NCI-H82 treated with DMSO at 0.1 percent for 48 hours (cell line): ENCODE measurements around the gene TDRD1.
A peak's percentile ranks its signal among the peaks of the same experiment; 100 is the strongest.
"Not testable (repeated sequence)": the region's sequence is repeated elsewhere in the genome, so short reads cannot be mapped to it uniquely, and the experiment has no call there.

Experiments used
- DNase-seq: peaks from one replicate; lab custom pipeline; 2025; ENCODE audit not compliant: unreplicated experiment; lab: John Stamatoyannopoulos, UW

Gene TDRD1

GRCh38 chr10:114179148-114179547 lies at the start of gene TDRD1:
TSS of gene TDRD1 (plus strand) at chr10:114179353. CDS start at chr10:114187832, 8,479 bp downstream.
- no peak for DNase-seq

GRCh38 chr10:114131094-114131493 lies 48.1 kb upstream of the TDRD1 start:
- no peak for DNase-seq

- no peak for DNase-seq
These were observed 43.7 kb upstream of the TDRD1 start for GRCh38 chr10:114135476-114135875.

GRCh38 chr10:114138581-114138980 lies 40.6 kb upstream of the TDRD1 start:
- no peak for DNase-seq

GRCh38 chr10:114140036-114140435 lies 39.1 kb upstream of the TDRD1 start:
- DNase-seq = no peak

GRCh38 chr10:114140827-114141226 lies 38.3 kb upstream of the TDRD1 start:
- DNase-seq = not testable (repeated sequence)

- DNase-seq = no peak
These were observed 37.1 kb upstream of the TDRD1 start for GRCh38 chr10:114142018-114142417.

- no peak for DNase-seq
These were observed 36.0 kb upstream of the TDRD1 start for GRCh38 chr10:114143160-114143559.

GRCh38 chr10:114149476-114149875 lies 29.7 kb upstream of the TDRD1 start:
- not testable (repeated sequence) for DNase-seq

- DNase-seq = no peak
These were observed 27.7 kb upstream of the TDRD1 start for GRCh38 chr10:114151486-114151885.

GRCh38 chr10:114151892-114152291 lies 27.3 kb upstream of the TDRD1 start:
- DNase-seq = no peak

- DNase-seq = no peak
These were observed 21.2 kb upstream of the TDRD1 start for GRCh38 chr10:114157912-114158311.

- no peak for DNase-seq
These were observed 16.1 kb upstream of the TDRD1 start for GRCh38 chr10:114163062-114163461.

- no peak for DNase-seq
These were observed 13.1 kb upstream of the TDRD1 start for GRCh38 chr10:114166043-114166442.

GRCh38 chr10:114166494-114166893 lies 12.7 kb upstream of the TDRD1 start:
- DNase-seq = no peak

- DNase-seq = no peak
These were observed 11.2 kb upstream of the TDRD1 start for GRCh38 chr10:114167985-114168384.

- DNase-seq = no peak
These were observed 10.6 kb upstream of the TDRD1 start for GRCh38 chr10:114168450-114169009.

GRCh38 chr10:114172216-114172615 lies 6.9 kb upstream of the TDRD1 start:
- DNase-seq = no peak

- no peak for DNase-seq
These were observed 6.2 kb upstream of the TDRD1 start for GRCh38 chr10:114172776-114173602.

- no peak for DNase-seq
These were observed 5.6 kb upstream of the TDRD1 start for GRCh38 chr10:114173603-114173920.

- peak; percentile 64 for DNase-seq
These were observed 5.0 kb upstream of the TDRD1 start, which contains the start of gene CCDC186 for GRCh38 chr10:114173921-114174694. TSS of gene CCDC186 (minus strand) at chr10:114174203. CDS start at chr10:114163268, 10,935 bp downstream.

GRCh38 chr10:114174695-114175188 lies 4.4 kb upstream of the TDRD1 start:
- no peak for DNase-seq
